Panc1 (cell line): Measurements from ENCODE around the gene TTLL4. TPM values are rescaled to one million over a fixed set of nuclear protein-coding genes. Genes with fewer than 3 reads are reported as not detected.

ENCODE experiments used
- ATAC-seq: fragments of 200-7000 bp; cut with Tn5 transposase; 2 replicates; pipeline ENCODE4 v1.9.1; 2020; ENCODE audit warnings: mild to moderate bottlenecking, moderate library complexity
- BruUV-seq: library from RNA; stranded (reverse); fragments of 400-500 nt; replicated peaks from 2 replicates; lab custom pipeline; 2021; lab: Mats Ljungman, UMichigan
- CTCF ChIA-PET: fragments of 300-600 bp; sonication (Branson Sonifier 250); formaldehyde crosslinking; loops from one replicate; lab custom pipeline; 2022; ENCODE audit warnings: antibody characterized with exemption; lab: Charles Lee
- POLR2A ChIA-PET: fragments of 300-600 bp; sonication (Branson Sonifier 250); formaldehyde crosslinking; loops from one replicate; lab custom pipeline; 2022; ENCODE audit warnings: antibody characterized with exemption; lab: Charles Lee
- DNase-seq: peaks from one replicate; pipeline ENCODE4 v3.0.0-alpha.2; 2010; ENCODE audit warnings: low read depth, low spot score
- H3K27ac ChIP-seq: 2 replicates; pipeline ENCODE4 v1.5.1; 2011; ENCODE audit warnings: mild to moderate bottlenecking, low read length, inconsistent platforms
- H3K27me3 ChIP-seq: fragments of 200-500 bp; sonication (Bioruptor generic); 2 replicates; pipeline ENCODE4 v1.6.0; 2014; ENCODE audit warnings: low read length, inconsistent platforms; ENCODE audit not compliant: control insufficient read depth, insufficient read depth
- H3K36me3 ChIP-seq: fragments of 200-500 bp; sonication (Bioruptor generic); 2 replicates; pipeline ENCODE4 v1.5.1; 2014; ENCODE audit warnings: inconsistent platforms, mild to moderate bottlenecking, low read length, moderate library complexity; ENCODE audit not compliant: control insufficient read depth, insufficient read depth
- H3K4me1 ChIP-seq: 2 replicates; pipeline ENCODE4 v1.5.1; 2011; ENCODE audit warnings: inconsistent platforms, mild to moderate bottlenecking, low read length, moderate library complexity; ENCODE audit not compliant: control insufficient read depth, insufficient read depth
- H3K4me3 ChIP-seq, 2 experiments: 2 replicates each; pipeline ENCODE4 v1.5.1; 2011 to 2012; ENCODE audit warnings: low read depth in 2 of 2, low read length in 2 of 2, mild to moderate bottlenecking in 2 of 2, inconsistent platforms in 1 of 2, moderate library complexity in 1 of 2
- H3K9me3 ChIP-seq: fragments of 200-500 bp; sonication (Bioruptor generic); 2 replicates; pipeline ENCODE4 v1.5.1; 2014; ENCODE audit warnings: low read depth, mild to moderate bottlenecking, inconsistent platforms, low read length, moderate library complexity; ENCODE audit not compliant: control insufficient read depth, insufficient read depth
- CTCF ChIP-seq: fragments of 450-650 bp; IDR thresholded peaks from 2 replicates; pipeline ENCODE4 v1.5.1; 2017; ENCODE audit warnings: mild to moderate bottlenecking
- POLR2AphosphoS5 ChIP-seq: IDR thresholded peaks from 2 replicates; pipeline ENCODE4 v1.6.1; 2012; ENCODE audit warnings: mild to moderate bottlenecking, low read depth, low read length, moderate library complexity
- REST ChIP-seq, 2 experiments: IDR thresholded peaks; 2 replicates each; pipeline ENCODE4 v1.6.1; 2011 to 2012; ENCODE audit warnings: low read depth in 2 of 2, control low read depth in 1 of 2, low read length in 1 of 2, mild to moderate bottlenecking in 1 of 2, moderate library complexity in 1 of 2; ENCODE audit not compliant: insufficient read depth in 1 of 2
- SIN3A ChIP-seq: IDR thresholded peaks from 2 replicates; pipeline ENCODE4 v1.6.1; 2012; ENCODE audit warnings: low read depth, mild to moderate bottlenecking, low read length, moderate library complexity, borderline replicate concordance; ENCODE audit not compliant: insufficient read depth
- TCF7L2 ChIP-seq: IDR thresholded peaks from 2 replicates; pipeline ENCODE4 v1.6.1; 2011; ENCODE audit warnings: mild to moderate bottlenecking, low read depth, low read length, inconsistent platforms
- in situ Hi-C: cut with HindIII; loops from 2 replicates; pipeline ENCODE4 v1.10.0; 2016; ENCODE audit warnings: low sequenced_read_pairs, low pct_unique_long_range_greater_than_20kb
- intact Hi-C: fragments of 100-400 bp; cut with micrococcal nuclease; formaldehyde crosslinking; loops from one replicate; pipeline ENCODE4 v1.10.0; 2022; ENCODE audit not compliant: unreplicated experiment
- total RNA-seq: library from RNA; stranded (reverse); gene quantifications from one replicate; pipeline ENCODE4 v1.2.1, GENCODE V29; 2021; ENCODE audit not compliant: unreplicated experiment

TTLL4 gene
- total RNA-seq, 1 experiment from 2014 or later, result 45.6 TPM

GRCh38 chr2:218708086-218708485, 2.5 kb upstream of the TTLL4 start:
- no peak for DNase-seq
- ATAC-seq, result no peak
- Histone ChIP-seq H3K9me3 (no peaks in the 10 kb centered on the region), H3K4me1 (peaks cover 8% of the 10 kb centered on the region), H3K4me3 (no peak overlapping the region), H3K27ac (no peak overlapping the region), H3K27me3 (no peaks in the 10 kb centered on the region), H3K36me3 (peaks cover 4% of the 10 kb centered on the region; the same call in 1 of the 2 replicates)
- CTCF ChIA-PET, result no interaction called here
- BruUV-seq, result no TSS peak
- in situ Hi-C loops, result no loop called here
- intact Hi-C loops, result no loop called here
- no peak for TF ChIP-seq CTCF
- TF ChIP-seq TCF7L2, result no peak
- no peak for TF ChIP-seq POLR2AphosphoS5
- no peak for TF ChIP-seq SIN3A
- TF ChIP-seq REST (IDR thresholded peaks at IDR 0.05; ENCODE audit: insufficient read depth in 1 of 2, low read depth in 2 of 2, low read length in 1 of 2), result no peak
- POLR2A ChIA-PET, result no interaction called here

GRCh38 chr2:218709908-218710307, 727 bp upstream of the TTLL4 start:
- Histone ChIP-seq H3K36me3 (peaks cover 4% of the 10 kb centered on the region; the same call in 1 of the 2 replicates), H3K27me3 (no peaks in the 10 kb centered on the region), H3K4me1 (peaks cover 8% of the 10 kb centered on the region), H3K27ac (peak overlapping the region; percentile 2; the same call in 1 of the 2 replicates), H3K4me3 (peak overlapping the region; percentile 72 to 87; a peak in 3 of 4 replicates), H3K9me3 (no peaks in the 10 kb centered on the region)
- in situ Hi-C loops (no loop called here), intact Hi-C loops (no loop called here)
- ATAC-seq, result no peak
- no TSS peak for BruUV-seq
- no peak for DNase-seq
- ChIA-PET POLR2A (no interaction called here), CTCF (interaction anchor here (0.6 to 1.2 kb wide), 4 partner anchors 15 to 138 kb away, joined by 4 to 12 read pairs (median 5); partner anchors contain the start of genes BCS1L and ZNF142)
- no peak for TF ChIP-seq REST (IDR thresholded peaks at IDR 0.05; ENCODE audit: insufficient read depth in 1 of 2, low read depth in 2 of 2, low read length in 1 of 2)
- no peak for TF ChIP-seq CTCF
- TF ChIP-seq POLR2AphosphoS5, result no peak
- no peak for TF ChIP-seq SIN3A
- no peak for TF ChIP-seq TCF7L2
